ENCODE results near the gene BCL2.

The BCL2 gene

GRCh38 chr18:63095768-63096167, 223.8 kb downstream of the BCL2 start:
- in situ Hi-C loops (cut with MboI; ENCODE audit: low sequenced_read_pairs, unreplicated experiment), result no loop called here
- no peak for DNase-seq (ENCODE audit: low spot score)
- TF ChIP-seq CTCF (IDR thresholded peaks at IDR 0.05; ENCODE audit: borderline replicate concordance, control extremely low read depth, extremely low read depth, insufficient read depth, missing control alignments), result no peak

- no peak for DNase-seq (ENCODE audit: low spot score)
- in situ Hi-C loops (cut with MboI; ENCODE audit: low sequenced_read_pairs, unreplicated experiment), result no loop called here
- TF ChIP-seq CTCF (IDR thresholded peaks at IDR 0.05; ENCODE audit: borderline replicate concordance, control extremely low read depth, extremely low read depth, insufficient read depth, missing control alignments), result no peak
Measured at GRCh38 chr18:63091671-63092364, 227.8 kb downstream of the BCL2 start.

GRCh38 chr18:63090334-63090733, 229.2 kb downstream of the BCL2 start:
- no peak for DNase-seq (ENCODE audit: low spot score)
- TF ChIP-seq CTCF (IDR thresholded peaks at IDR 0.05; ENCODE audit: borderline replicate concordance, control extremely low read depth, extremely low read depth, insufficient read depth, missing control alignments), result no peak
- in situ Hi-C loops (cut with MboI; ENCODE audit: low sequenced_read_pairs, unreplicated experiment), result no loop called here

GRCh38 chr18:63089041-63089440, 230.5 kb downstream of the BCL2 start:
- no peak for TF ChIP-seq CTCF (IDR thresholded peaks at IDR 0.05; ENCODE audit: borderline replicate concordance, control extremely low read depth, extremely low read depth, insufficient read depth, missing control alignments)
- in situ Hi-C loops (cut with MboI; ENCODE audit: low sequenced_read_pairs, unreplicated experiment), result no loop called here

GRCh38 chr18:63088262-63088661, 231.3 kb downstream of the BCL2 start:
- in situ Hi-C loops (cut with MboI; ENCODE audit: low sequenced_read_pairs, unreplicated experiment), result no loop called here
- DNase-seq (ENCODE audit: low spot score), result no peak
- TF ChIP-seq CTCF (IDR thresholded peaks at IDR 0.05; ENCODE audit: borderline replicate concordance, control extremely low read depth, extremely low read depth, insufficient read depth, missing control alignments), result no peak

More at GRCh38 chr18:63089041-63089440, 230.5 kb downstream of the BCL2 start:
- no peak for DNase-seq (ENCODE audit: low spot score)

- no peak for TF ChIP-seq CTCF (IDR thresholded peaks at IDR 0.05; ENCODE audit: borderline replicate concordance, control extremely low read depth, extremely low read depth, insufficient read depth, missing control alignments)
- DNase-seq (ENCODE audit: low spot score), result no peak
- in situ Hi-C loops (cut with MboI; ENCODE audit: low sequenced_read_pairs, unreplicated experiment), result no loop called here
Measured at GRCh38 chr18:63087421-63088230, 231.9 kb downstream of the BCL2 start.
